GM12801 (cell line): Measurements from ENCODE around the gene ARL8B.

Experiments
- TF ChIP-seq, protein P1 (sequence below): IDR thresholded peaks from one replicate; pipeline ENCODE4 v1.5.1; 2011; ENCODE audit warnings: control low read depth; ENCODE audit not compliant: insufficient read length; ENCODE audit errors: extremely low read depth

The ARL8B gene

DNA sequence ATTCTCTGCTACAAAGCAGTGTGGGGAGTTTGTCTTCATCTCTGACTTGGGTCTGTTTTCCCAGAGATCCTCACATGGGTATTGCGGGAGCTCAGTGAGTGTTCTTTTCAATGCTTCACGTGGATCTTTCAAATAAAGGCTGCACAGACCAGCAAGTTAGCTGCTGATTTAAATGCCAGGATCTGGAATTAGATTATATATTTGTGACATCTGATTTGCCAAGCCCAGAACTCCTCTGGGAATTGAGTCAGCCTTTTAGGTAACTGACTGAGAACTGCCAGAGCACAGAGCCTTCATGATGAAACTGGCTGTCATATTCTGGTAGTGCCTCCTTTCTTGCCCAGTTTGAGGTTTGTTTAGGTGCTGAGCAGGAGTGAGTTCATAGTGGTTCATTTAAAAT, 80.1 kb downstream of the ARL8B start:
- TF ChIP-seq, protein P1, sequence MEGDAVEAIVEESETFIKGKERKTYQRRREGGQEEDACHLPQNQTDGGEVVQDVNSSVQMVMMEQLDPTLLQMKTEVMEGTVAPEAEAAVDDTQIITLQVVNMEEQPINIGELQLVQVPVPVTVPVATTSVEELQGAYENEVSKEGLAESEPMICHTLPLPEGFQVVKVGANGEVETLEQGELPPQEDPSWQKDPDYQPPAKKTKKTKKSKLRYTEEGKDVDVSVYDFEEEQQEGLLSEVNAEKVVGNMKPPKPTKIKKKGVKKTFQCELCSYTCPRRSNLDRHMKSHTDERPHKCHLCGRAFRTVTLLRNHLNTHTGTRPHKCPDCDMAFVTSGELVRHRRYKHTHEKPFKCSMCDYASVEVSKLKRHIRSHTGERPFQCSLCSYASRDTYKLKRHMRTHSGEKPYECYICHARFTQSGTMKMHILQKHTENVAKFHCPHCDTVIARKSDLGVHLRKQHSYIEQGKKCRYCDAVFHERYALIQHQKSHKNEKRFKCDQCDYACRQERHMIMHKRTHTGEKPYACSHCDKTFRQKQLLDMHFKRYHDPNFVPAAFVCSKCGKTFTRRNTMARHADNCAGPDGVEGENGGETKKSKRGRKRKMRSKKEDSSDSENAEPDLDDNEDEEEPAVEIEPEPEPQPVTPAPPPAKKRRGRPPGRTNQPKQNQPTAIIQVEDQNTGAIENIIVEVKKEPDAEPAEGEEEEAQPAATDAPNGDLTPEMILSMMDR: no peak

DNA sequence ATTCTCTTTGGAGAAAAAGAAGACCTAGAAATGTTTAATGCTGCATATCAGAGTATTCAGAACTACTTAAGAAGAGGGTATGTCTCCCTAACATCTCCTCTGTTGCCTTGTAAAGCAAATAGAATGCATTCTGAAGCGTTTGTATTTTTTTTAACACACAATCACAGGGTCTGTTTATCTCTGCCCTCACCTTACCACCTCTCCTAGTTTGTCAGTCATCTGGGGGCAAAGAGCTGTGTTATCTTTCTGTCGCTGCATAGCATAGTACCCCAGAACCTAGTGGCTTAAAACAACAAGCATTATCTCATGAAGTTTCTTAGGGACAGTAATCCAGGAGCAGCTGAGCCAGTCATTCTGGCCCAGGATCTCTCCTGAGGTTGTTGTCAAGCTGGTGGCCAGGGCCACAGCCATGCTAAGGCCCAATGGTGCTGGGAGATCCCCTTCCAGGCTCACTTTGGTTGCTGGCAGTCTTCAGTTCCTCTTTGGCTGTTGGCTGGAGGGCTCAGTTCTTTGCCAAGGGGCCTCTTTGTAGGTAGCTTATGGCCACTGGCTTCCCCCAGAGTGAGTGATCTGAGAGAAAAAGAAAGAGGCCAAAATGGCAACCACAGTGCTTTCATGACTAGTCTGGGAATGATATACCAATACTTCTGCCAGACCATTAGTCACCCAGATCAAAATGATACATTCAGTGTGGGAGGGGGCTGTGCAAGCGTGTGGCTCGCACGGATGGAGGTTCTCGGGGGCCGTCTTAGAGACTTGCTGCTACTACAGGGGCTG, 83.3 kb downstream of the ARL8B start:
- TF ChIP-seq, protein P1: no peak

DNA sequence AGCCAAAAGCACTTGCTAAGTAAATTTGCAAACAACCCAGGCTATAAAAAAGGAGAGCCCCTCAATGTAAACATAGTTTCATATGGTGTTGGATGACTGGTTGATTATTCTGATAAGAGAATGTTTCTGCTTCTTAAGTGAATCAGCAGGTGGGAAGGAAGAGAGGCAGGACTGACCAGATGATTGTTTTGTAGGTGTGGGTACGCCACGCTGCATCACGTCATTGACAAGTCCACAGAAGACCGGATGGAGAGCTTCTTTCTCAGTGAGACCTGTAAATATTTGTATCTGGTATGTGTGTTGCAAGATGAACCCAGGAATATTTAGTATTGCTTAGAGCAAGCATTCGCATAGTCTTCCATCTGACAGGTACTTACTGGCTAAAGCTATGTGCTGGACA, 88.8 kb downstream of the ARL8B start:
- TF ChIP-seq, protein P1: no peak

DNA sequence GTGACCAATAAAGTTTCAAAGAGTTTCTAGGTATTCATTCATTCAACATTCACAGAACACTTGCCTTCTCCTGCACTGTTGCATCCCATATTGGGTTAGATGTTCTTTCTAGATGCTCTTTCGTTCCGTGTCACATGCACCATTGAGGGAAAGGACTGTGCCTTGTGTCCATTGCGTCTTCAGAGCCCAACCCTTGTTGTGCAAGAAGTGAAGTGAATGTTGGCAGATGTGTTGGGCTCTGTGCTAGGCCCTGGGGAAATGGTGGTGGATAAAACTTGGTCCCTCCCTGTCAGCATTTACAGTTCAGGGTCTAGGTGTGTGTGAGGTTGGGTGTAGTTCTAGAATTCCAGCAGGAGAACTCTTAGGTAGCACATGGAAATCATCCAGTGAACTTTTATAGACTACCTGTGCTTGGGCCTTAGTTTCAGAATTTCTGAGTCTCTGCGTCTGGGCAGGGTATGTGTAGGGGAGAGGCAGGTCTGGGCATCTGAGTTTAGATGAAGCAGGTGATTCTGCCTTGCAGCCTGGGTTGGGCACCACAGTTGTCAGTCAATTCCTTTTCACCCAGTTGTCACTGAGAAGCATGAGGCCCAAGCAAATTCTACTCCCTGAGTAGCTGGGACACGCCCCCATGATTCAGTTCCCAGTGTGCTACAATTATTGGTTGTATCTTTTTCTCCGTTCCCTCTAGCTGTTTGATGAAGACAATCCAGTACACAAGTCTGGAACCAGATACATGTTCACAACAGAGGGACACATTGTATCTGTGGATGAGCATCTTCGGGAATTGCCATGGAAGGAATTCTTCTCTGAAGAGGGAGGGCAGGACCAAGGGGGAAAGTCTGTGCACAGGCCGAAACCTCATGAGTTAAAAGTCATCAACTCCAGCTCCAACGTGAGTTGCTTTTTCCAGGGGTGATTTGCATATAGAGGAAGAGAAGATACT, 90.8 kb downstream of the ARL8B start:
- TF ChIP-seq, protein P1: no peak

DNA sequence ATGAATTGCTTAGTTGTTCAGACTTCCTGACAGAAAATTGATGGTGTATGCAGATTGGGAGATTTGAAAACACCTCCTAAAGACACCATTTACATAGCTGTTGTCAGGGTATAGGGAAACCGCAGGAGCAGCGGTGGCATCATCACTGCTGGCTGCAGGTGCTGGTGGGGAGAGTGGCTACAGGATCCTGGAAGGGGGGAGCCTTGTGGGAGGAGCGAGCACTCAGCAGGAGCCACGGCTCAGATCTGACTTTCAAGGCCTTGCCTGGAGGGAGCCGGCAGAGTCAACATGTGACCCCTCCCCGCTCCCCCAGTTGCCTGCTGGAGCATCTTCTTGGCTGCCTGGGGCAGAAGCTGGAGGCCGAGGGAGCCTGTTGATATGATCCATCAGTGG, 91.5 kb downstream of the ARL8B start:
- TF ChIP-seq, protein P1: no peak

DNA sequence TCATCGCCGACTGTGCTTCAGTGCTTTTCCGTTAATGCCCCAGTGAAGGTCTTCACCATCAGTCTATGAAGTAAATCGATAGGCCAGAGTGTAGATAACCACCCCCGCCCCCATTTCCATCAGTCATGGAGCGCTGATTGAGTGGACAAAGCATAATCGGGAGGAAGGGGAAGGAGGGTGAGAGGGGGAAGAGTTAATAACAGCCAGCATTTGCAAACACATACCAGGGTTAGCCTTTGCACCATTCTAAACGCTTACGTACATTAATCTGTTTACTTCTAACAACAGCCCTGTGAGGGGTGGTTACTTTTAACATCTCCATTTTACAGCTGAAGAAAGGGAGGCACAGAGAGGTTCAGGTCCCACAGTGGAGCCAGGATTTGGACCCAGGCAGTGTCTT, 92.3 kb downstream of the ARL8B start:
- TF ChIP-seq, protein P1: no peak

DNA sequence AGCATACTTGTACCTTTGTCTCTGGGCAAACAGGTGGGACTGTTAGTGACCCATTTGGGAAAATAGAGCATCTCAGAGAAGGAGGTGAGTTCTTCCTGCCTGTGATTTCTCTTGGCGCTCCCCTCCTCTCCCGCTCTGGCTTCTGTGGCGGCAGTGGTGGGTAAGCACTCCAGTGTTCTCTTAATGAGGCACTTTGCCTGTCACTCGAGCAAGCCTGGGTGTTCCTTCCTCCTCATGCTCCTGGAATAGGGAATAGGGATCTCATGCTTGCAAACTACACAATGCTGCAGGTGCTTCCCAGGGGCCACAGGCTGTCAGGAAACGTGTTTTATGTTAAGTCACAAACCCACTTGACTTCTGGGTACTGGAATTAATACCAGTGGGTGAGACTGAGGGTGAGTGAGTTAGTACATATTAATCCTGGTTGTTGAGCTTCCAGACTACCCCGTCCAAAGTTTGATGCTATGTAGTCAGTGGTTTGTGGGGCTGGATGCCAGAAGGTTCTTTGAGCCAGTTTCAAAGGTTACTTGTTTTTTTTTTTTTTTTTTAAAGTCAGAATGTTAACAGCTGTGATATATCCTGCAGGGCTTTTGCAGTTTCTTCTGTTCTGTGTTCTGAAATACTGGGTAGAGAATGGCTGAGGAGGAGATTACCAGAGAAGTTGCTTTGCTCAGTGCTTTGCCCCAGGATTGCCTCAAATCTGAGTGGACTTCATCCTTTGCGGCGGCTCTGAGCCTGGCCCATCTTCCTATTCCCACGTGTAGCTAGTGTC, 95.9 kb downstream of the ARL8B start:
- TF ChIP-seq, protein P1: no peak
